Urinary bladder (tissue), 4 donors: ENCODE results near the gene CNTROB. TPM values are rescaled to one million over a fixed set of nuclear protein-coding genes. Genes with fewer than 3 reads are reported as not detected.

Experiments
- DNase-seq: peaks from one replicate; pipeline ENCODE4 v3.0.0-alpha.2; 2015; ENCODE audit errors: extremely low spot score
- H3K27ac ChIP-seq: one replicate; pipeline ENCODE4 v1.5.1; 2013; ENCODE audit warnings: low read depth, mild to moderate bottlenecking, moderate library complexity
- H3K36me3 ChIP-seq: one replicate; pipeline ENCODE4 v1.6.1; 2013; ENCODE audit warnings: mild to moderate bottlenecking, moderate library complexity; ENCODE audit not compliant: insufficient read depth
- H3K4me1 ChIP-seq: one replicate; pipeline ENCODE4 v1.6.1; 2013; ENCODE audit warnings: mild to moderate bottlenecking, moderate library complexity; ENCODE audit not compliant: insufficient read depth
- H3K4me3 ChIP-seq: one replicate; pipeline ENCODE4 v1.5.1; 2013; ENCODE audit warnings: low read depth, low read length
- WGBS: extraction: QIAGEN DNeasy Blood & Tissue Kit; methylation state at CpG from one replicate; pipeline ENCODE4 v1.1.7; 2013; 5-methylcytosine and 5-hydroxymethylcytosine counted together
- polyA plus RNA-seq: library from polyadenylated mRNA; stranded (reverse); fragments of 200-250 nt; gene quantifications from one replicate; pipeline ENCODE4 v1.2.3, GENCODE V29; 2013
- total RNA-seq: library from RNA; depleted of rRNA; stranded (reverse); fragments of >200 nt; gene quantifications from one replicate; pipeline ENCODE4 v1.2.3, GENCODE V29; 2014
- donor health status: healthy with polysubstance abuse.
- donor health status: healthy.

CNTROB gene
- total and polyA plus RNA-seq, 2 donors = 23.8 to 24.7 TPM

DNA sequence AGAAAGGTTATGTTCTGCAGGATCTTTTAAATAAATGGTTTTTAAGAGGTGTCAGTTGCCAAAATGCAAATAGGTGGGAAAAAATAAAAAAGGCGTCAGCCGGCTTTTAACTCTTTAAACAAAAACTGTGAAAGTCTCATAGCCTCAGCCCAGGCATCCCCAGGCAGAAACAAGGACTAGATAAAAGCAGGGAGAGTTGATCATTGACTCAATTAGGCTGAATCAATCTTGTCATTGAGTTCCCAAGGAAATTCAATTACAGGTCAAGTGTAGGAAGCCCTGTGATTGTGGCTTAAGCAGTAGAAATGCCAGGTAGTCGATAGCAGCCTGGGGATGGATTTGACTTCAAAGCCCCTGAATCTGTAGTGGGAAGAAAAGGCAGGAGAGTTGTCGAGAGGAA lies 39.6 kb downstream of the CNTROB start:
- no peaks in the 10 kb centered on the region for H3K36me3 ChIP-seq
- H3K27ac ChIP-seq = no peak overlapping the region
- WGBS = 76% methylated on average over 4 of the region's 4 CpGs
- H3K4me3 ChIP-seq = no peak overlapping the region
- DNase-seq = no peak
- no peaks in the 10 kb centered on the region for H3K4me1 ChIP-seq

DNA sequence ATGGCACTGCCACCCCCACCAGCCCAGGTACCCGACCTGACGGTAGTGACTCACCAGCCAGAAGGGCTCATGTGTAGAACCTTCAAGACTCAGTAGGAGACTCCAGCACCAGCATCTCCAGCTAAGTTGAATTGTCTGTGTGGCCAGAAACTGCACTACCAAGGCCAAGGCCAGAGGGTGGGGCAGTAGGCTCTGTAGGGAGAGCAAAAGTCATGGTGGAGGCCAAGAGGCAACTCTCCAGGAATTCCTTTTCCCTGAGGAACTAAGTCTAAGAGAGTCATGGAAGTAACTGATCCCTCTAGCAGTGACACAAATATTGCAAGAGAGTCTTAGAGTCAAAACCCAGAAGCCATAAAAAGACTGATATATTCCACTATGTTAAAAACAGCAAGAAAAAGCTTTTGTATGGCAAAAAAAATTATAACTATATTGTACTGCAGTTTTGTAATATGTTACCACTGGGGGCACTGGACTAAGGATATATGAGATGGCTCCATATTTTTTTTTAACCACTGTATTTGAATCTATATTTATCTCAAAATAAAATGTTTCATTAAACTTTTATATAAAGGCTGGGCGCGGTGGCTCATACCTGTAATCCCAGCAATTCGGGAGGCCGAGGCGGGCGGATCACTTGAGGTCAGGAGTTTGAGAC lies 40.3 kb downstream of the CNTROB start:
- 96% methylated on average over 8 of the region's 8 CpGs for WGBS
- Histone ChIP-seq H3K36me3 (no peaks in the 10 kb centered on the region), H3K4me1 (no peaks in the 10 kb centered on the region), H3K27ac (no peak overlapping the region), H3K4me3 (no peak overlapping the region)
- DNase-seq = no peak

DNA sequence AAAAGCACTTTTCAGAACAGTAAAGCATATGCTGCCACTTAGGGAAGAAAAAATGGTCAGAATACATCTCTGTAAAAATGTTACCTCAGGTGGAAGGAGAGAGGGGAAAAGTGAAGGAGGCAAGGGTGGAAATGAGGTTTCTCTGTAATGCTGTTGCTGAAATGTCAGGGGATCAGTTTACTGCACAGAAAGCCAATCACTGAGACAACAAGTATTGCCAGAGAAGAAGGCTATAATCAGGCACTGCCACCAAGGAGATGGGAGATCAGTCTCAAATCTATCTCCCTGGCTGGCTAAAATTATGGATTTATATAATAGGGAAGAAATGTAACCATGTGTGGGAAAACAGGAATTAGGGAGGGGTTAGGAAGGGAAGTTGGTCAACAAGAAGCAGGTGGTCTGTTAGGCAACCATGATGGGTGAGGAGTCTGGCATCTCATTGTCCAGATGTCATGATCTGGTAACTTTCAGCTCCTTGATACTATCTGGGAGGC lies 42.7 kb downstream of the CNTROB start:
- no peak overlapping the region for H3K4me3 ChIP-seq
- no peak for DNase-seq
- H3K27ac ChIP-seq = no peak overlapping the region
- no peaks in the 10 kb centered on the region for H3K36me3 ChIP-seq
- H3K4me1 ChIP-seq = no peaks in the 10 kb centered on the region

GRCh38 chr17:7977039-7977438 lies 45.0 kb downstream of the CNTROB start:
- no peak for DNase-seq
- 89% methylated on average over 4 of the region's 4 CpGs for WGBS
- Histone ChIP-seq H3K36me3 (no peaks in the 10 kb centered on the region), H3K27ac (no peak overlapping the region), H3K4me3 (no peak overlapping the region), H3K4me1 (no peaks in the 10 kb centered on the region)

DNA sequence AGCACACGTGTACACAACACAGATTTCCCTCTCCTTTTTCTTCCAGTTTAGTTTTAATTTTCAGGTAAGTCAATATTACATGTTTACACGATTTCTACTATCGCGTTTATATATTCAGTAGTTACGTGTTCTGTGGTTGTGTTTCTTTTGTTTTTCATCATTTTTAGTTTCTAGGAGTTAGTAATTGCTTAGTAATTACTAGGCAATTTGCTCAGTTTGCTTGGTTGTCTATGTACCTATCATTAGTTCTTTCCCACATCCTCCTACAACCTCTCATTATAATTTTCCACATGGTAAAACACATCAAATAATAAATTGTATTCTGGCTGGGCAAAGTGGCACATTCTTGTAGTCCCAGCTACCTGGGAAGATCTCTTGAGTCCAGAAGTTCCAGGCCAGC lies 45.8 kb downstream of the CNTROB start:
- Histone ChIP-seq H3K36me3 (no peaks in the 10 kb centered on the region), H3K4me1 (no peaks in the 10 kb centered on the region), H3K27ac (no peak overlapping the region), H3K4me3 (no peak overlapping the region)
- WGBS = 92% methylated on average over 5 of the region's 5 CpGs
- DNase-seq = no peak

DNA sequence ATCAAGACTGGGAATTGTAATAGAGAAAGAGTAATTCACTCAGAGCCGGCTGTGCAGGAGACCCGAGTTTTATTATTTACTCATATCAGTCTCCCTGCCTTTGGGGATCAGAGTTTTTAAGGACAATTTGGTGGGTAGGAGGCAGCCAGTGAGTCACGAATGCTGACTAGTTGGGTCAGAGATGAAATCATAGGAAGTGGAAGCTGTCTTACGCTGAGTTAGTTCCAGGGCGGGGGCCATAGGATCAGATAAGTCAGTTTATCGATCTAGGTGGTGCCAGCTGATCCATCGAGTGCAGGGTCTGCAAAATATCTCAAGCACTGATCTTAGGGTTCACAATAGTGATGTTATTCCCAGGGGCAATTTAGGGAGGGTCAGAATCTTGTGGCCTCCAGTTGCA lies 50.2 kb downstream of the CNTROB start:
- WGBS = 35% methylated on average over 7 of the region's 7 CpGs
- Histone ChIP-seq H3K36me3 (no peaks in the 10 kb centered on the region), H3K4me1 (no peaks in the 10 kb centered on the region), H3K27ac (no peak overlapping the region), H3K4me3 (no peak overlapping the region)
- no peak for DNase-seq

DNA sequence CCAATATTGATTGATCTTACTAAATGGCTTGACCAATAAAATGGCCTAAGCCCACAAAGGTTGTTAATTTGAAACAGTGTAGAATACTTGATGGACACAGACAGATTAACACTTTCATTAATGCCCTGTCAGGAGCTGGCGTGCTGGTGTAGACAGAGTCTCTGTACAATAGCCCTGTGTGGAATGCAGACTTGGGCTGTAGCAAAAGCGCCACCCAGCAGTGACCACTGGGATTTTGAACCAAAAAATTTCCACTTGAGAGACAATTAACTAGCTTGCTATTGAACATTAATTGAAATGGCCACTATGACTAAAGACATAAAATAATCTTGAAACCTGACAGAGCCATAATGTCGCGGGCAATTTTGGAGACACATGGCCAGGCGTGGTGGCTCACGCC lies 50.7 kb downstream of the CNTROB start:
- no peak for DNase-seq
- Histone ChIP-seq H3K4me3 (no peak overlapping the region), H3K36me3 (no peaks in the 10 kb centered on the region), H3K27ac (no peak overlapping the region), H3K4me1 (no peaks in the 10 kb centered on the region)
- WGBS = 80% methylated on average over 6 of the region's 6 CpGs

GRCh38 chr17:7984904-7985303 lies 52.9 kb downstream of the CNTROB start:
- no peak for DNase-seq
- Histone ChIP-seq H3K27ac (no peak overlapping the region), H3K4me3 (no peak overlapping the region), H3K36me3 (no peaks in the 10 kb centered on the region), H3K4me1 (no peaks in the 10 kb centered on the region)
- 88% methylated on average over 9 of the region's 9 CpGs for WGBS

DNA sequence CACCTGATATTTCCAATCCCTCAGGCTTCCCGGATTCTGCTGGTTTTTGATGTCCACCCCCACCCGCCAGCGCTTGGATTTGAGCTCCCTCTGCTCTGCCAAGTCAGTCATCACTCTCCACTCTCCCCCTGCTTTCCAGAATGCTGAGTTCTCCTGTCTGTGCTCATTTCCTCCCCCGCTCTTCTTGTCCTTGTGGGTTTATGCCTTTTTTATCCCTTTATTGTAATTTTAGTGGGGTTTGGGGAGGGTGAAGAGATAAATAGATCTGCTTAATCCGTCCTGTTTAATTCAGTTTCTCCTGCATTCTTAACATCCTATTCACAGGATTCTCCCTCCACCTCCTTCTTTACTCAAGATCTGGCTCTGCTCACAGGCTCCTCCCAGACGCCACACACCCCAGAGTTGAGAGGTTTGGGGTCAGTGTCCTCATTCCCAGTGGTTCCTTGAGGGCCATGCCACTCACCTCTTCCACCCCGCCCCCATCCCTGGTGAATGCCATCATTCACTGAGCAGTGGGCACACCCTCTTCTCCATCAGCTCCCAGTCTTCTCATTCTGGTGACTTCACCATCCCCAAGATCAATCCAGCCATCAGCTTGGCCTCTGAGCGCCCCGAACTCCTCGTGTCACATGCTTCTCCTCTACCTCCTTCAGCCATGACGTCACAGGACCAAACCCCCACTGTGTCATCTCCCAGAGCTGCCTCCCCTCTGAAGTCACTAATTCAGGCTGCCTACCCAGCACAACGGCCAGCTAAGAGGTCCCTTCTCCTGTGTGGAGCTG lies 55.3 kb downstream of the CNTROB start:
- Histone ChIP-seq H3K4me1 (no peaks in the 10 kb centered on the region), H3K27ac (no peak overlapping the region), H3K36me3 (no peaks in the 10 kb centered on the region), H3K4me3 (no peak overlapping the region)
- DNase-seq = no peak
- WGBS = 56% methylated on average over 12 of the region's 12 CpGs

DNA sequence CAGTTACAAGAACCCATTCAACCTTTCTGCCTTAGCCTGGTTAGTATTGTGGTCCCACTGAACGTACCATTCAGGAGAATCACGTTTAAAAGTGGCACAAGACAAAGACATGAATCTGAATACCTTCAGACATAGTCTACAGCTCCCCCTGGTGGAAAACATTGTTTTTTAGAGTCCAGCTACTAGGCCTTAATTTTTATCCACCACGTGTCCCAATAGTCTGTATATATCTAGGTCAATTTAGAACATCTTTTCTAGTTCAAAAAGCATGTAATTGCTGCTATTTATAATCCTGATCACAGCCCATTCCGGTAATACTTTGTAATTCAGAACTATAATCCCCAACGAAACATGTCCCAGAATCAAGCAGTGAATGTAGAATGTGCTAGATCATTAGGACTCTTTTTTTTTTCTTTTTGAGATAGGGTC lies 56.8 kb downstream of the CNTROB start:
- no peaks in the 10 kb centered on the region for H3K36me3 ChIP-seq
- 18% methylated on average over 5 of the region's 5 CpGs for WGBS
- H3K4me3 ChIP-seq = no peak overlapping the region
- DNase-seq = peak; percentile 81
- no peak overlapping the region for H3K27ac ChIP-seq
- no peaks in the 10 kb centered on the region for H3K4me1 ChIP-seq

DNA sequence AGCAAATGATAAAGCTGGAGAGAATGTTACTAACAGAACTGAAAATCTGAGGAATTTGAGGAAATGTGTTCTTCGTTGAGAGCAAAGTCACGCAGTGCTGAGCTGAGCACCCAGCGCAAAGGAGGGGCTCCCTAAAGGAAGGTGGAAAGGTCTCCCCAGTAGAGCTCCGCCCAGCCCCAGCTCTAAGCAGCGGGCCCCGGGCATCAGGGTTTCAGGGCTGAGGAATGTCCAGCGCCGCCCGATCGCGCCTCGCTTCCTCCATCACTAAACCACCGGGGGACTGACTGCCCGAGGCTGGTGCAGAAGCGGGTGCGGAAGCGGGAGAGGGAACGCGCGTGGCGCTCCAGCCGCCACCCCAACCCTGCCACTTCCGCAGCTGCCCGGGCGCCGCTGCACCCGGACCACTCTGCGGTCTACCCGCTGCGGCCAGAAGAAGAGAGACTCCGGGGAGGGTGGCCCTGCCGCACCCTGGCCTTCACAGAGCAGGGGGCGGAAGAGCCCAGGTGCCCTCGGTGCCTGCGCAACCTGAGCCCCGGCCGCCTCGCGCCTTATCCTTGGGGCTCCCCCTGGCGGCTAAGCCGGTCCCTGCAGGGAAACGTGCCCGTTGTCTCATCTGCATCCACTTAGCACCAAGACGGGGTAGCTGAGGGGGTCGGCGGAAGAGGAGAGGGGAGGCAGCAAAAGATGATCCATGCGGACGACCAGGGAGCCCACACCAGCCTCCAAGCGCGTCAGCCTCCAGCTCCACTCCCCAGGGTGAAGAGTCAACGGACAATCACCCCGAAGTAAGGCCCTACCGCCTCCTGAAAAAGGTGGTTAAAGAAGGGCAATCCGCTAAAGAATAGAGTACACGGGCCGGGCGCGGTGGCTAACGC lies 58.0 kb downstream of the CNTROB start:
- WGBS = 3% methylated on average over 59 of the region's 59 CpGs
- Histone ChIP-seq H3K4me3 (peak overlapping the region; percentile 53), H3K27ac (peak overlapping the region; percentile 28), H3K36me3 (no peaks in the 10 kb centered on the region), H3K4me1 (no peaks in the 10 kb centered on the region)
- no peak for DNase-seq

GRCh38 chr17:7992516-7992915 lies 60.5 kb downstream of the CNTROB start:
- Histone ChIP-seq H3K27ac (no peak overlapping the region), H3K4me3 (no peak overlapping the region), H3K36me3 (no peaks in the 10 kb centered on the region), H3K4me1 (no peaks in the 10 kb centered on the region)
- DNase-seq = no peak
- WGBS = 83% methylated on average over 2 of the region's 2 CpGs

DNA sequence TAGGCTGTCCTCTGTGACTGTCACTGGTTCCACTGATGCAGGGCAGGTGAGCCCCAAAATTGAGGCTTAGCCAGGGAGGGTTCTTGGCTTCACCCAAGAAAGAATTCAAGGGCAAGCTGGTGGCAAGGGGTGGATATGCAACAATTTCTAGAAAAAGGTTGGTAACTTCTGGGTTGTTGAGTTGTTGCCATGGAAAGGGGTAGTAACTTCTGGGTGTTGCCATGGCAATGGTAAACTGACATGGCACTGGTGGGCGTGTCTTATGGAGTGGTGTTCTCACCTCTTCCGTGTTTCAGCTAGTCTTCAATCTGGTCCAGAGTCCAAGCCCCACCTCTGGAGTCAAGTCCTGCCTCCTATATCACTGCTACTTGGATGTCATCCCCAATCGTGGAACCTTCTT lies 60.9 kb downstream of the CNTROB start:
- DNase-seq = no peak
- WGBS = 62% methylated on average over 3 of the region's 3 CpGs
- H3K4me3 ChIP-seq = no peak overlapping the region
- H3K27ac ChIP-seq = no peak overlapping the region
- H3K4me1 ChIP-seq = no peaks in the 10 kb centered on the region
- H3K36me3 ChIP-seq = no peaks in the 10 kb centered on the region
